Spleen (tissue), 7 donors: Measurements from ENCODE around the gene CUX1.

Experiments used
- CTCF ChIP-seq, 11 experiments: fragments of 200-600 bp in 7 of 11; fragments of 450-650 bp in 4 of 11; sonication (generic) in 4 of 11; IDR thresholded peaks in 8 of 11; conservative IDR thresholded peaks in 3 of 11; 1 replicate in 7 of 11; 2 replicates in 4 of 11; pipeline versions ENCODE4 v1.4.0 to v1.8.0; 2016 to 2021; ENCODE audit warnings: antibody characterized with exemption in 11 of 11, inconsistent platforms in 4 of 11, mild to moderate bottlenecking in 1 of 11
- POLR2A ChIP-seq, 3 donors: fragments of 450-650 bp; IDR thresholded peaks; one replicate each; pipeline ENCODE4 v1.5.1; 2017; ENCODE audit warnings: antibody characterized with exemption in 3 of 3, mild to moderate bottlenecking in 1 of 3
- POLR2AphosphoS5 ChIP-seq, 3 donors: sonication (generic); formaldehyde crosslinking; IDR thresholded peaks; one replicate each; pipeline ENCODE4 v1.5.1; 2017; ENCODE audit warnings: antibody characterized with exemption in 3 of 3
- donor health status: DM: no; HTN: no; CAD: no; lungs with moderate emphysema.
- donor health status: DM: no; HTN: no; CAD: no.
- donor health status: DM: no; HTN: no; CAD: no.

- TF ChIP-seq CTCF (IDR thresholded peaks at IDR 0.05 in 8 of 11, conservative IDR thresholded peaks at IDR 0.05 in 3 of 11) (no peak), POLR2A (IDR thresholded peaks at IDR 0.05) (no peak), POLR2AphosphoS5 (IDR thresholded peaks at IDR 0.05) (no peak)
These were observed 465.3 kb downstream of the CUX1 start for GRCh38 chr7:102282465-102283362.
